ENCODE results near the gene C8G. TPM values are rescaled to one million over a fixed set of nuclear protein-coding genes. Genes with fewer than 3 reads are reported as not detected.
A peak's percentile ranks its signal among the peaks of the same experiment; 100 is the strongest.

Gene C8G
- total and polyA plus RNA-seq, 9 of the 15 experiments (the other 6 are each of a cell fraction or from before 2014, with no cell fraction given) = 0.35 to 5.9 (median 2.7) TPM; not detected in 2

DNA sequence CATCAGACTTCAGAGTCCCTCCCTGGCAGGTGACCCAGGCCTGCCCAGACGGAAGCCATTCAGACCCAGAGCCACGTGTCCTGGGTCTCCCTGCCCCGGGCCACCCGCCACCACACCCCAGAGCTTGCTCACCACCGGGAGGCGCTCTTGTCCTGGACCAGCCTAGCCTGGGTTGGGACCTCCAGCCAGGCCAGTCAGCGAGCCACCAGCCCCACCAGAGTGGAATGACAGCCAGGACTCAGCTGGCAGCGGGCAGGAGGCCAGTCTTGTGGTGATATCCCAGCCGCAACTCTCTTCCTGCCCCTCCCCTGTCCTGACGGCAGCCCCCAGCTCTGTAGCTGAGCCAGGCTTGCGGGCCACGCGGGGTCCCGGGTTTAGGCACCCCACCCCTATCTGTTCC lies 30.6 kb downstream of the C8G start (continued):
- no peak for TF ChIP-seq PBX2 (CRISPR knock-in tag; IDR thresholded peaks at IDR 0.05; ENCODE audit: low read depth)
- TF ChIP-seq PBX2 (tag; conservative IDR thresholded peaks at IDR 0.05; ENCODE audit: low read depth) = no peak
- no peak for TF ChIP-seq PRDM10 (IDR thresholded peaks at IDR 0.05; ENCODE audit: partially characterized antibody)
- peak in 1 of 2 experiments; percentile 39; a peak in 2 of 4 replicates for TF ChIP-seq RAD21 (CRISPR knock-in tag; conservative IDR thresholded peaks at IDR 0.05 in 1 of 2, IDR thresholded peaks at IDR 0.05 in 1 of 2)
- TF ChIP-seq, protein P1, sequence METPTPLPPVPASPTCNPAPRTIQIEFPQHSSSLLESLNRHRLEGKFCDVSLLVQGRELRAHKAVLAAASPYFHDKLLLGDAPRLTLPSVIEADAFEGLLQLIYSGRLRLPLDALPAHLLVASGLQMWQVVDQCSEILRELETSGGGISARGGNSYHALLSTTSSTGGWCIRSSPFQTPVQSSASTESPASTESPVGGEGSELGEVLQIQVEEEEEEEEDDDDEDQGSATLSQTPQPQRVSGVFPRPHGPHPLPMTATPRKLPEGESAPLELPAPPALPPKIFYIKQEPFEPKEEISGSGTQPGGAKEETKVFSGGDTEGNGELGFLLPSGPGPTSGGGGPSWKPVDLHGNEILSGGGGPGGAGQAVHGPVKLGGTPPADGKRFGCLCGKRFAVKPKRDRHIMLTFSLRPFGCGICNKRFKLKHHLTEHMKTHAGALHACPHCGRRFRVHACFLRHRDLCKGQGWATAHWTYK (CRISPR knock-in tag; IDR thresholded peaks at IDR 0.05) = no peak
- TF ChIP-seq WHSC1 (IDR thresholded peaks at IDR 0.05; ENCODE audit: low read length) = no peak
- TF ChIP-seq TBP (optimal IDR thresholded peaks at IDR 0.05; ENCODE audit: low read depth, low read length) = no peak
- TF ChIP-seq ZNF133 (CRISPR knock-in tag; IDR thresholded peaks at IDR 0.05) = no peak
- no peak for TF ChIP-seq XRCC3 (IDR thresholded peaks at IDR 0.05)
- no peak for TF ChIP-seq MEF2A (IDR thresholded peaks at IDR 0.05; ENCODE audit: control insufficient read depth, low read depth, low read length)
- TF ChIP-seq BRCA1 (IDR thresholded peaks at IDR 0.05) = no peak
- TF ChIP-seq BRCA1 (CRISPR knock-in tag; IDR thresholded peaks at IDR 0.05) = no peak
- no peak for TF ChIP-seq E2F3 (CRISPR knock-in tag; IDR thresholded peaks at IDR 0.05)
- TF ChIP-seq, protein P2, sequence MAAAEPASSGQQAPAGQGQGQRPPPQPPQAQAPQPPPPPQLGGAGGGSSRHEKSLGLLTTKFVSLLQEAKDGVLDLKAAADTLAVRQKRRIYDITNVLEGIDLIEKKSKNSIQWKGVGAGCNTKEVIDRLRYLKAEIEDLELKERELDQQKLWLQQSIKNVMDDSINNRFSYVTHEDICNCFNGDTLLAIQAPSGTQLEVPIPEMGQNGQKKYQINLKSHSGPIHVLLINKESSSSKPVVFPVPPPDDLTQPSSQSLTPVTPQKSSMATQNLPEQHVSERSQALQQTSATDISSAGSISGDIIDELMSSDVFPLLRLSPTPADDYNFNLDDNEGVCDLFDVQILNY (CRISPR knock-in tag; IDR thresholded peaks at IDR 0.05) = no peak
- TF ChIP-seq MYC (IDR thresholded peaks at IDR 0.05; ENCODE audit: low read depth, low read length) = peak; percentile 74
- no peak for TF ChIP-seq MYC (CRISPR knock-in tag; IDR thresholded peaks at IDR 0.05; ENCODE audit: borderline replicate concordance, low read depth)
- TF ChIP-seq MECOM (CRISPR knock-in tag; IDR thresholded peaks at IDR 0.05) = no peak
- peak; percentile 61 to 77 (median 66) for TF ChIP-seq CTCF (IDR thresholded peaks at IDR 0.05 in 2 of 3, conservative IDR thresholded peaks at IDR 0.05 in 1 of 3; ENCODE audit: insufficient read depth in 2 of 3, low read depth in 1 of 3, low read length in 3 of 3)
